SK-N-SH (cell line): Measurements from ENCODE around the gene MKRN2OS. TPM values are rescaled to one million over a fixed set of nuclear protein-coding genes. Genes with fewer than 3 reads are reported as not detected.

ENCODE experiments used
- CTCF ChIA-PET: fragments of 300-600, 350-600 bp; formaldehyde crosslinking; extraction: SDS; loops from one replicate; lab custom pipeline; 2021; lab: Yijun Ruan, JAX
- POLR2A ChIA-PET: fragments of 350-600 bp; sonication (Branson Sonifier 250); formaldehyde crosslinking; extraction: SDS; loops from one replicate; lab custom pipeline; 2020; ENCODE audit warnings: antibody characterized with exemption, inconsistent platforms; lab: Yijun Ruan, JAX
- DNase-seq: peaks from one replicate; pipeline ENCODE4 v3.0.0; 2012
- H2AFZ ChIP-seq: fragments of 200-600 bp; sonication (generic); 2 replicates; pipeline ENCODE4 v1.8.1; 2016; ENCODE audit warnings: antibody characterized with exemption, mild to moderate bottlenecking, low read depth
- H3F3A ChIP-seq: fragments of 200-600 bp; sonication (generic); replicated peaks from 2 replicates; pipeline ENCODE3; 2016; ENCODE audit warnings: antibody characterized with exemption, mild to moderate bottlenecking; ENCODE audit not compliant: insufficient read depth
- H3K27ac ChIP-seq, 2 experiments: fragments of 200-500 bp in 1 of 2; fragments of 200-600 bp in 1 of 2; sonication (Bioruptor generic) in 1 of 2; sonication (generic), shearing (Covaris generic) in 1 of 2; 2 replicates each; pipeline versions ENCODE4 v1.5.1 to v1.6.1; 2014 to 2016; ENCODE audit warnings: low read depth in 2 of 2, inconsistent platforms in 1 of 2, low read length in 1 of 2, mild to moderate bottlenecking in 1 of 2, mixed read lengths in 1 of 2
- H3K27me3 ChIP-seq: fragments of 200-600 bp; sonication (generic), shearing (Covaris generic); 2 replicates; pipeline ENCODE4 v1.6.1; 2016; ENCODE audit warnings: mixed run types; ENCODE audit not compliant: insufficient read depth
- H3K36me3 ChIP-seq, 2 experiments: fragments of 200-500 bp in 1 of 2; fragments of 200-600 bp in 1 of 2; sonication (Bioruptor generic) in 1 of 2; sonication (generic) in 1 of 2; replicated peaks in 1 of 2; 2 replicates each; pipeline versions ENCODE3 to v1.5.1; 2014 to 2016; ENCODE audit warnings: low read length in 1 of 2, mild to moderate bottlenecking in 1 of 2; ENCODE audit not compliant: insufficient read depth in 2 of 2, control insufficient read depth in 1 of 2
- H3K4me1 ChIP-seq, 2 experiments: fragments of 200-500 bp in 1 of 2; fragments of 200-600 bp in 1 of 2; sonication (Bioruptor generic) in 1 of 2; sonication (generic), shearing (Covaris generic) in 1 of 2; 2 replicates each; pipeline versions ENCODE4 v1.5.1 to v1.6.1; 2014 to 2016; ENCODE audit warnings: low read depth in 1 of 2, low read length in 1 of 2, mixed run types in 1 of 2; ENCODE audit not compliant: insufficient read depth in 2 of 2, control insufficient read depth in 1 of 2
- H3K4me2 ChIP-seq: fragments of 200-600 bp; sonication (generic), shearing (Covaris generic); 2 replicates; pipeline ENCODE4 v1.6.1; 2017; ENCODE audit warnings: mixed run types
- H3K4me3 ChIP-seq, 2 experiments: fragments of 200-500 bp in 1 of 2; fragments of 200-600 bp in 1 of 2; sonication (Bioruptor generic) in 1 of 2; sonication (generic), shearing (Covaris generic) in 1 of 2; 2 replicates each; pipeline versions ENCODE4 v1.5.1 to v1.8.1; 2014 to 2016; ENCODE audit warnings: low read depth in 2 of 2, inconsistent platforms in 1 of 2, low read length in 1 of 2, mild to moderate bottlenecking in 1 of 2, mixed read lengths in 1 of 2, moderate library complexity in 1 of 2
- H3K79me2 ChIP-seq: fragments of 200-600 bp; sonication (generic); 2 replicates; pipeline ENCODE4 v1.8.1; 2017; ENCODE audit warnings: mild to moderate bottlenecking; ENCODE audit not compliant: insufficient read depth
- H3K9ac ChIP-seq: fragments of 200-600 bp; sonication (generic); 2 replicates; pipeline ENCODE4 v1.6.1; 2017; ENCODE audit warnings: mixed run types
- H3K9me2 ChIP-seq: fragments of 200-600 bp; sonication (generic); 2 replicates; pipeline ENCODE4 v1.6.1; 2017; ENCODE audit warnings: mixed run types
- H3K9me3 ChIP-seq: fragments of 200-600 bp; sonication (generic); 2 replicates; pipeline ENCODE4 v1.6.1; 2017; ENCODE audit warnings: mixed run types, mild to moderate bottlenecking, moderate library complexity
- H4K20me1 ChIP-seq: fragments of 200-600 bp; sonication (generic); 2 replicates; pipeline ENCODE4 v1.6.1; 2017; ENCODE audit warnings: mild to moderate bottlenecking, mixed run types; ENCODE audit not compliant: insufficient read depth
- CTCF ChIP-seq: fragments of 200-600 bp; sonication (generic); IDR thresholded peaks from 2 replicates; pipeline ENCODE4 v1.6.1; 2017; ENCODE audit warnings: antibody characterized with exemption, mild to moderate bottlenecking, moderate library complexity
- EP300 ChIP-seq, 2 experiments: IDR thresholded peaks; 2 replicates each; pipeline versions ENCODE4 v1.4.0 to v1.6.1; 2012; ENCODE audit warnings: borderline replicate concordance in 1 of 2, low read depth in 1 of 2, low read length in 1 of 2
- FOXM1 ChIP-seq: IDR thresholded peaks from 2 replicates; pipeline ENCODE4 v1.4.0; 2012; ENCODE audit warnings: low read depth, mild to moderate bottlenecking
- NRF1 ChIP-seq: IDR thresholded peaks from 2 replicates; pipeline ENCODE4 v1.6.1; 2012; ENCODE audit warnings: low read depth, mild to moderate bottlenecking, low read length
- PBX3 ChIP-seq: IDR thresholded peaks from 2 replicates; pipeline ENCODE4; 2012
- RCOR1 ChIP-seq: fragments of 150-350 bp; IDR thresholded peaks from 2 replicates; pipeline ENCODE4 v1.6.1; 2017; ENCODE audit warnings: antibody characterized with exemption, low read length
- REST ChIP-seq: IDR thresholded peaks from 2 replicates; pipeline ENCODE4 v1.6.1; 2012; ENCODE audit warnings: mild to moderate bottlenecking, low read depth, low read length, moderate library complexity
- RFX5 ChIP-seq: IDR thresholded peaks from 2 replicates; pipeline ENCODE4 v1.6.1; 2012; ENCODE audit warnings: mild to moderate bottlenecking, improper control_type of control experiment, low read length
- SIN3A ChIP-seq: IDR thresholded peaks from 2 replicates; pipeline ENCODE4 v1.6.1; 2012; ENCODE audit warnings: low read depth, mild to moderate bottlenecking, low read length, moderate library complexity, borderline replicate concordance
- TAF1 ChIP-seq: IDR thresholded peaks from 2 replicates; pipeline ENCODE4 v1.6.1; 2012; ENCODE audit warnings: low read depth, mild to moderate bottlenecking, low read length, moderate library complexity, borderline replicate concordance
- TCF12 ChIP-seq: IDR thresholded peaks from 2 replicates; pipeline ENCODE4 v1.4.0; 2012
- USF1 ChIP-seq: IDR thresholded peaks from 2 replicates; pipeline ENCODE4 v1.4.0; 2012; ENCODE audit warnings: low read depth, borderline replicate concordance
- WGBS: methylation state at CpG from one replicate; pipeline ENCODE4 v1.1.6; 2017; ENCODE audit warnings: low lambda C conversion rate; 5-methylcytosine and 5-hydroxymethylcytosine counted together
- polyA plus RNA-seq, 3 experiments: library from polyadenylated mRNA; depleted of rRNA; stranded (reverse); fragments of >200 nt; gene quantifications; 2 replicates each; pipeline ENCODE4 v1.2.3, GENCODE V29; 2012

The MKRN2OS gene
- polyA plus RNA-seq, 1 of the 3 experiments (the other 2 are of a cell fraction), result not detected

- POLR2A ChIA-PET, result no interaction called here
- peak; percentile 16 for DNase-seq
- CTCF ChIA-PET, result interaction anchor here (1.1 to 2.2 kb wide), 5 partner anchors 9 to 141 kb away, joined by 3 to 10 read pairs (median 3); no protein-coding TSS in a partner anchor
- Histone ChIP-seq H3K36me3 (peaks cover 53 to 63% of the 10 kb centered on the region in 2 experiments), H3K9ac (no peak overlapping the region), H3K4me1 (no peaks in the 10 kb centered on the region), H3K79me2 (peaks cover 3% of the 10 kb centered on the region; the same call in 1 of the 2 replicates), H3K9me3 (no peaks in the 10 kb centered on the region), H2AFZ (no peak overlapping the region), H3K4me2 (no peak overlapping the region), H3K9me2 (no peaks in the 10 kb centered on the region), H4K20me1 (no peaks in the 10 kb centered on the region), H3F3A (peaks cover 11% of the 10 kb centered on the region), H3K27ac (no peak overlapping the region), H3K4me3 (no peak overlapping the region), H3K27me3 (no peaks in the 10 kb centered on the region)
- 87% methylated on average over 2 of the region's 2 CpGs for WGBS
- TF ChIP-seq CTCF, result peak; percentile 42
- no peak for TF ChIP-seq RFX5
- no peak for TF ChIP-seq NRF1
Observed at GRCh38 chr3:12578742-12579141, 33.4 kb upstream of the MKRN2OS start.

- WGBS, result 79% methylated on average over 5 of the region's 5 CpGs
- no peak overlapping the region for H3K27ac ChIP-seq
Observed at GRCh38 chr3:12577379-12577778, 32.1 kb upstream of the MKRN2OS start.

More at GRCh38 chr3:12577379-12577778, 32.1 kb upstream of the MKRN2OS start:
- H3K4me1 ChIP-seq, result no peaks in the 10 kb centered on the region
- no peak overlapping the region for H3K4me3 ChIP-seq
- H3F3A ChIP-seq, result peaks cover 11% of the 10 kb centered on the region
- peaks cover 51% of the 10 kb centered on the region in 2 experiments for H3K36me3 ChIP-seq
- no peaks in the 10 kb centered on the region for H3K9me3 ChIP-seq
- CTCF ChIA-PET, result interaction anchor here (1.1 to 2.2 kb wide), 2 partner anchors 15 to 143 kb away, joined by 3 to 9 read pairs; no protein-coding TSS in a partner anchor
- H3K9me2 ChIP-seq, result no peaks in the 10 kb centered on the region
- H4K20me1 ChIP-seq, result no peaks in the 10 kb centered on the region
- no peak for DNase-seq
- no peaks in the 10 kb centered on the region for H3K27me3 ChIP-seq
- TF ChIP-seq USF1 (no peak), PBX3 (no peak), FOXM1 (no peak), REST (no peak), CTCF (no peak), EP300 (IDR thresholded peaks at IDR 0.05; ENCODE audit: borderline replicate concordance in 1 of 2, low read depth in 1 of 2, low read length in 1 of 2) (no peak), TAF1 (no peak), SIN3A (no peak), TCF12 (no peak), RCOR1 (no peak)
- TF ChIP-seq, all 33 proteins: peak for 0
- Histone ChIP-seq H3K4me2 (no peak overlapping the region), H2AFZ (no peak overlapping the region), H3K79me2 (peaks cover 3% of the 10 kb centered on the region; the same call in 1 of the 2 replicates), H3K9ac (no peak overlapping the region)
- POLR2A ChIA-PET, result no interaction called here
